GM18867 (cell line): ENCODE measurements around the gene POGK.
"Not testable (repeated sequence)": the region's sequence is repeated elsewhere in the genome, so short reads cannot be mapped to it uniquely, and the experiment has no call there.

Source experiments
- ATAC-seq: cut with Tn5 transposase; IDR thresholded peaks from one replicate; pipeline ENCODE4 v1.9.1; 2021; ENCODE audit warnings: mild to moderate bottlenecking, moderate library complexity; ENCODE audit not compliant: unreplicated experiment

POGK gene, protein sequence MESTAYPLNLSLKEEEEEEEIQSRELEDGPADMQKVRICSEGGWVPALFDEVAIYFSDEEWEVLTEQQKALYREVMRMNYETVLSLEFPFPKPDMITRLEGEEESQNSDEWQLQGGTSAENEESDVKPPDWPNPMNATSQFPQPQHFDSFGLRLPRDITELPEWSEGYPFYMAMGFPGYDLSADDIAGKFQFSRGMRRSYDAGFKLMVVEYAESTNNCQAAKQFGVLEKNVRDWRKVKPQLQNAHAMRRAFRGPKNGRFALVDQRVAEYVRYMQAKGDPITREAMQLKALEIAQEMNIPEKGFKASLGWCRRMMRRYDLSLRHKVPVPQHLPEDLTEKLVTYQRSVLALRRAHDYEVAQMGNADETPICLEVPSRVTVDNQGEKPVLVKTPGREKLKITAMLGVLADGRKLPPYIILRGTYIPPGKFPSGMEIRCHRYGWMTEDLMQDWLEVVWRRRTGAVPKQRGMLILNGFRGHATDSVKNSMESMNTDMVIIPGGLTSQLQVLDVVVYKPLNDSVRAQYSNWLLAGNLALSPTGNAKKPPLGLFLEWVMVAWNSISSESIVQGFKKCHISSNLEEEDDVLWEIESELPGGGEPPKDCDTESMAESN

DNA sequence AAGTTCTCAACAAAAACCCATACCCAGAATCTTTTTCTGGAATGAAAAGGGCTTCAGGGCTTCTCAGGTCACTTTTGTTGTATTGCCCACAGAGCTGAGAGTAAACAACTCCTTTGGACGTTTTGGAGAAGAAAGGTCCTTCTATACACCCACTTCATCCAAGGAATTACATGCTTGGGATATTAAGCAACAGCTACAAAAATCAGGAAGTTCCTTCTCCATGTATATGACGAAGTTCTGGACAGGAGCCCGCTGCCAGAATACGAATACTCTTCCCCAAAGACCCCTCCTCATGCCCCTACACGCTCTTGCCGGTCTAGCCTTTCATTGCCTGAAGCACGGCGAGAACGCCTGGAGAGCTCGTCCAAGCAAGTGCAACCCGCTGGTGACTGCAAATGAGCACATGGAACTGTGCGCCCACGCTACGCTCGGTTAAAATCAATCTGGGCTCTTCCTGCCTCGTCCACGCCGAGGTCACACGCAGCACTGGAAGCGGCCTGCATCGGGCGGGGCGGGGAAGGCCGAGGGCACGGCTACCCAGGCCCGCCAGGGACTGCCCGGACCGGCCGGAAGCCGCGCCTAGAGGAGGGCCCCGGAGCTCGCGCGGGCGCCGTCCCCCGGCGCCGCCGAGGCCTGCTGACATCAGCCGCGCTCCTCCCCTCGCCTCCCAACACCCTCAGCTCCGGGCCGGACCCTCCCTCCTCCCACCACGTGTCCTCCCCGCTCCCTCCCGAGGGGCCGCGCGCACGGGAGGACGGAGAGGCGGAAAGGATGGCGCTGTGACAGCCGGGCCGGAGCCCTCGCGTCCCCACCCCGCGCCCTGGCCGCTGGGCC is at the start of gene POGK:
POGK (plus strand) TSS at position 710 of the 834 bp plus-strand sequence. CDS start 1,482 bp downstream, outside the sequence.
- peak; percentile 97 for ATAC-seq

DNA sequence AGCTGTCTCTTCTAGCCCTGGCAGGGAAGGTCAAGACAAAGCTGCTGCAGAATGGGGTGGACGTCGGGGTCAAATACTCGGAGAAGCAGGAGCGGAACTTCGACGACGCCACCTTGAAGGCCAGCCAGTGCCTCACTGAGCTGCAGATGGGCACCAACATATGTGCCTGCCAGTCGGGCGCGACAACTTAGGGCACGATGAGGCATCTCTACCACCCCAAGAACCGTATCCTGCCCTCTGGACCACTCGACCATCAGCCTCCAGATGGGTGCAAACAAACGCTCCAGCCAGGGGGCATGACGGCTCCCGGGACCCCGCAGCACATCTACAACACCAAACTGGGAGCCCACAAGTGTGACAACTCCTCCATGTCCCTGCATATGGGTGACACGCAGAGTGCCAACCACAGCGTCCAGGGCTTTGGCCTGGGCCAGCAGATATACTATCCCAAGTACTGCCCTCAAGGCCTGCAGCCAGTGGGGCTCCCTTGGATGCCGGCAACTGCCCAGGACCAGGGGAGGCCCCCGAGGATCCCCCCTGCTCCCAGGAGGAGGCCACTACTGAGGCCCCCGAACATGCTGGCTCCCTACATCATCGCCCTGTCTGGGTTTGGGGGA is 42.5 kb upstream of the POGK start:
- no peak for ATAC-seq

DNA sequence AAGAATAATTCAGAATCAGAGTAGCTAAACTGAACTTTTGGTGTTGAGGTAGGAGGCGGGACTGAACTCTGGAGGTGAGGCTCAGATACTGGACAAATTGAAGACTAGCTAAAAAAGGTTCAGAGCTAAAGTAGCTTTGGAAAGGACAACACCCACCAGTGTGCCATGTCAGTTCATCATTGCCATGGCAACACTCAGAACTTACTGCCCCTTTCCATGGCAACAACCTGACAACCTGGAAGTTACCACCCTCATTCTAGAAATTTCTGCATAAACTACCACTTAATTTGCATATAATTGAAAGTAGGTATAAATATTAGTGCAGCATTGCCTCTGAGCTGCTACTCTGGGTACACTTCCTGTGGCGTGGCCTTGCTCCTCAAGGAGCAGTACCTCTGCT is 30.3 kb upstream of the POGK start:
- no peak for ATAC-seq

DNA sequence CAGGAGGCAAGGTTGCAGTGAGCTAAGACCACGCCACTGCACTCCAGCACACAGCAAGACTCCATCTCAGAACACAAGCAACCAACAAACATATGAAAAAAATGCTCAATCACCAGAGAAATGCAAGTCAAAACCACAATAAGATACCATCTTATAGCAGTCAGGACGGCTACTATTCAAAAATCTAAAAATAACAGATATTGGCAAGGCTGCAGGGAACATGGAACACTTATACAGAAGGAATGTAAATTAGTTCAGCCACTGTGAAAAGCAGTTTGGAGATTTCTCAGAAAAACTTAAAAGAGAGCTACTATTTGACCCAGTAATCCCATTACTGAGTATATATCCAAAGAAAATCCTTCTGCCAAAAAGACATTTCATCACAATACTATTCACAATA is 27.6 kb upstream of the POGK start:
- ATAC-seq = no peak

DNA sequence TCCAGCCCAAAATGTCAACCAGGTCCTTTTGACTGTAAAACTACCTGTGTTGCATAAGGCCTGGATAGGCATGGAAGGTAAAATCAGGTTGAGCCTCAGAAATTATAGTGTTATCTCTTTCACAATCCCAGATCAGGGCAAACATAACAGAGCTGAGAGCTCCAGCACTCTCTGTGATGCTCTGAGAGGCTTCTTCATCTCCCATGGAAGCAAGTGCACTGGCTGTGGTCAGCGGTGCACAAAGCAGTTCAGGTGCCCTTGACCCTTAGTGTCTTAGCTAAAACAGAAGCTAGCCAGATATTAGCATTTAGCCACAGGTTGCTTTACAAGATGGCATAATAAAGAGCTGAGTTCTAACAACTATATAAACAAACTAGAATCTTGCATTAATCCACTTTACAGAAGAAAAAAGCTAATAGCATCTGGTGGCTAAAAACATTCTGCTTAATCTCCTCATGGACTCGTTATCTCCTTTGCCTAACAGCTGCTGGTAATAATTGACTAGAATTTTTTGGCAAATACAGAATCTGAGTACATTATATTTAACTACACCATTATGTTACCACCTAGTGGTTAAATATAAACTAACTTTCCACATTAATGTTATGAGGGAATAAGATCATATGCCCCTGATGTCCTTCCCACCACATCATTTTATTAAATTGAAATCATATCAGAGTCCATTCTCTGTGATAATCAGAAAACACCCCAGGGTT is 25.6 kb upstream of the POGK start:
- ATAC-seq = no peak

DNA sequence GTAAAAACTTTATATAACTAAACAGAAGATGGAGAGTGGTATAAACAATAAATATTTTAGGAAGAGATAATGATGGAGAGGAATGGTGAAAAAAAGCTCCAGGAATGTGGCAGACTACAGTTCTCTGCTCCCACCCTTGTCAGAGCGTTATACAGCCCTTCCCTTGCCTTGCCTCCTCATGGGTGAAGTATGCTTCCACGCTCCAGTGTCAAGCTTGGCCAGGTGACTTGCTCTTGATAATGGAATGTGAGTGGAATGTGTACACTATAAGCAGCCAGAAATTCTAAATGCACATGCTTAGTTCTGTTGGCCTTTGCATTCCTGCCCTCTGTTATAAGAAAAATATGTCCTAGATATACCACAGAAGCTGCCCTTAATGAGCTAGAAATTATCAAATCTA is 24.7 kb upstream of the POGK start:
- ATAC-seq = no peak

DNA sequence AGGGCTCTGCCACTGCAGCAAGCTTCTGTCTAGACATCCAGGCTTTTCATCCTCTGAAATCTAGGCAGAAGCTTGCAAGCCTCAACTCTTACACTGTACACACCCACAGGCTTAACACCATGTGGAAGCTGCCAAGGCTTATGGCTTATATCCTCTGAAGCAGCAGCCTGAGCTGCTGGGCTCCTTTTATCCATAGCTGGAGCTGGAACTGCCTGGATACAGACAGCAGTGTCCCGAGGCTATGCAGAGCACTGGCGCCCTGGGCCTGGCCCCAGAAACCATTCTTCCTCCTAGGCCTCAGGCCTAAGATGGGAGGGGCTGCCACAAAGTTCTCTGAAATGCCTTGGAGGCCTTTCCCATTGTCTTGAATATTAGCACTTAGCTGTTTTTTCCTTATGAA is 19.3 kb upstream of the POGK start:
- no peak for ATAC-seq

DNA sequence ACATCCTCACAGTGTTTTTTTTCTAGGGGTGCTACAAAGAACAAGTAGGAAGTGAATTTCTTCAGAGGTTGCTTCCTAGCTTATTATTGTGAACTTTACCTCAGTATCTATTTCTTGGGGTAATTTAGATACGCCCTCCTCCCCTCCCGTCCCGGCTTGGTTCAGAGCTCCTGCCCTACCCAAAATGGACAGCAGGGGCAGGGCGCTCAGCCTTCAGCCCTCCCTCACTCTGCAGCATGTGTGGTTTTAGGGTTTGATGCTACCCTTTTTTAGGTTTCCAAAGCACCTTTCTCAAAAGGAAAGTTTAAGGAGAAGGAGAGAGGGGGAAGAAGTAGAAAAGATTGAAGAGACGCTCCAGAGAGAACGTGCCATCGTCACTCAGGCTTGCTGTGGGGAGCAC is 16.9 kb upstream of the POGK start:
- ATAC-seq = peak; percentile 65

DNA sequence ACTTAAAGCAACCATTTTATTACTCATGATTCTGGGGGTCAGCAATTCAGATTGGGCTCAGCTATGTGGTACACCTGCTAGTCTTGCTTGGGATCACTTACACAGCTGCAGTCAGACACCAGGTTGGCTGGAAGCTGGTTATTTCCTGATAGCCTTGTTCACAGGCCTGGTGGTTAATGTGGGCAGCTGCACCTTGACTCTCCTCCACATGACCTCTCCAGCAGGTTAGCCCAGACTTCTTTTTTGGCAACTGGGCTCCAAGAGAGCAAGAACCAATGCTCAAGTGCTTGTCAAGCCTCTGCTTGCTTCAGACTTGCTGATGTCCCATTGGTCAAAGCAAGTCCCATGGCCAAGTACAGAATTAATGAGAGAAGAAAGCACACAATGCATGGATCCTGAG is 11.8 kb upstream of the POGK start:
- no peak for ATAC-seq

DNA sequence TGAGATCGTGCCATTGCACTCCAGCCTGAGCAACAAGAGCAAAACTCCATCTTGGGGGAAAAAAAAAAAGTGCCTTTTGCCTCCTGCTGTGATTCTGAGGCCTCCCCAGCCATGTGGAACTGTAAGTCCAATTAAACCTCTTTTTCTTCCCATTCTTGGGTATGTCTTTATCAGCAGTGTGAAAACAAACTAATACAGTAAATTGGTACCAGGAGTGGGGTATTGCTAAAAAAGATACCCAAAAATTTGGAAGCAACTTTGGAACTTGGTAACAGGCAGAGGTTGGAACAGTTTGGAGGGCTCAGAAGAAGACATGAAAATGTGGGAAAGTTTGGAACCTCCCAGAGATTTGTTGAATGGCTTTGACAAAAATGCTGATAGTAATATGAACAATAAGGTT is 9.5 kb upstream of the POGK start:
- not testable (repeated sequence) for ATAC-seq

DNA sequence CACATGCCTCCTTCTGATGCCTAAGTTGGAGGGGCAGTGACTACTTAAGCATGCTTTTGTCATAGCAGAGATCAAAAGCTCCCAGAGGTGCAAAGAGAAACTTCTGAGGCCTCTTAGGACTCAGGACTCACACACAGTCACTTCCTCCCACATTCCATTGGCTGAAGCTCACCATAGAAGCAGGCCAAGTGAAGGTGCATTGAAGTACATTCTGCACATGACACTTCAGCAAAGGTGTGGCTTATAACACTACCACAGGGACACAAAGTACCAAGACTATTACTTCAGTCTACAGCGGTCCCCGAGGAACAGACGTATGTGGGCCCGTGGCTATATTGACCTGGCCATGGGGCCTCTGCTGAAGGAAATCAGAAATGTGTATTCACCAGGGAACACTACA is 2.5 kb upstream of the POGK start:
- no peak for ATAC-seq

DNA sequence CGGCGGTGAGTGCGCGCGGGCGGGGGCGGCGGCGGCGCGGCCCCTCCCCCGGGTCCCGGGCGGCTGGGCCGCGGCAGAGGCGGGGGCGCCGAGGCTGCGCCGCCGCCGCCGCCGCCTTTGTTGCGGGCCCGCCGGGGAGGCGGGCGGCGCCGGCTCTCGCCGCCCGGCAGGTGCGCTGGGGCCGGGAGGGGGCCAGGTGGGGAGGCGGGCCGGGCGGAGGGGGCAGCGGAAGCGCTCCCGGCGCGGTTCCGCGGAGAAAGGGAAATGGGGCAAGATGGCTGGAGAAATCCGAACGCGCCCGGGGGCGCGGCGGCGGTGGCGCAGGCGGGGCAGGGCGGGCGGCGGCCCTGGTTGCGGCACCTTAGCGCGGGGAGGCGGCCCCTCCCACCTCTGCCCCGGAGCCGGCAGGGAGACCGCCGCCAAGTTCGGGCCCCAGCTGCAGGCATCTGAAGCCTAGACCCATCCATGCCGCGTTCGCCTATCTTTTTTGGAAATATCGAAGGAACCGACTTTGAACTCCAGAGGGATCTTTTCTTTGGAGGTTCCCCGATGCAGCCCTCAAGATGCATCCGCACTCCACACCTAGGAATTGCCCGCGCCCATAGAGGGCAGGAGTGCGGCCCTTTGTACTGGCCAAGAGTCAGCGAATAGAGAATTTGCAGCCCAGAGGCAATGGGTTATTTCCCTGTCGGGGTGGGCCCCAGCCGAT is 479 bp downstream of the POGK start:
- ATAC-seq = peak; percentile 41

DNA sequence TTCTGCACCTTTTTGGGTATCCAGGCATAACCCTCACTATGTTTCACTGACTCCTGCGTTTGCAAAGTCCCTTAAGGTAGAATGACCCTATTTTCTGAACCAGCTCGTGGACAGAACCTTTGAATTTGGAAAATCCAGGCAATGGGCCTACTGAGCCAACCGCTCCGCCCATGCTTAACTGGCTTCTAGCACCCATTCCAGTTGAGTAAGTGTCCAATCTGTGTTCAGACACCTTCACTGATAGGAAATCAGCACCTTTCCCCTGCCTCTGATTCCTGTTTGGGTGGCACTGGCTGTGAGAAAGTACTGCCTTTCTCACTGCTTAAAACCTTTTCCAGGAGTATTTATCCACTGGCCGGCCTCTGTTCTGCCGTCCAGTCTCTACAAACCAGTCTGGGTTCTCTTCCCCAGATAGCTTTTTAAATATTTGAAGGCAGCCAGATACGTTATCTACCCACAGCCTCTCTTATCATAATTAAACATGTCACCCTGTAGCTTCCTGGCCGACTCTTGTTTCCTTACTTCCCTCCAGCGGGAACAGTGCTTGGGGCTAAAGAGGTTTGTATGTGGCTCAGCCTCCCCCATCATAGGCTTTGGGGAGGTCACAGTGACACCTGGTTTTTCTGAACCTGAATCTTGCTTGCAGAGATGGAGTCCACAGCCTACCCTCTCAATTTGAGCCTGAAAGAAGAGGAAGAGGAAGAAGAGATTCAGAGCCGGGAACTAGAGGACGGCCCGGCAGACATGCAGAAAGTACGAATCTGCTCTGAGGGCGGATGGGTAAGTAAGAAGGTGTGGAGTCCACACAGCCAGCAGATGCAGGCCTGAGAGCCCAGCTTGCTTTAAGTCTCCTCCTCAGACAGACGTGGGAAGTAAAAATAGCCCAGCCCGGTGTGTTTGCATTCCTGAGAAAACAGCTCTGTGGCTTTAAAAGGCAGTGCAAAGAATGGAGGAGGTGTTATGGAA is 1.3 kb downstream of the POGK start:
- ATAC-seq = no peak

DNA sequence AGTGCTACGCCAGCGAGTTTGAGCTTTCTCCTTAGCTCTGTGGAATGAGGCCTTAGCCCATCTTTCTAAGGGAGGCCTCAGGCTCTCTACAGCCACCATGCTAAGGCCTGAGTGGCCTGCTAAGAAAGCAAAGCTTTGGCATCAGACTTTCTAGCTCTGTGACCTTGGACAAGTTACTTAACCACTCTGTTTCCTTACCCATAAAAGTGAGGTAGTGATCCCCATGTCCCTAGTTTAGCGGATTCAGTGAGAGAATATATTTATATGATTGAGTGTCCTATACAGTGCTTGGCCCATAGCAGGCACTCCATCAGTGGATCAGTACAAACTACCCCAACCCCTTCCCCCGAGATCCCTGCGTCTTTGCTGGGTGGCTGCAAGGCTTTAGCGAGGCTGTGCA is 4.0 kb downstream of the POGK start:
- ATAC-seq = no peak

DNA sequence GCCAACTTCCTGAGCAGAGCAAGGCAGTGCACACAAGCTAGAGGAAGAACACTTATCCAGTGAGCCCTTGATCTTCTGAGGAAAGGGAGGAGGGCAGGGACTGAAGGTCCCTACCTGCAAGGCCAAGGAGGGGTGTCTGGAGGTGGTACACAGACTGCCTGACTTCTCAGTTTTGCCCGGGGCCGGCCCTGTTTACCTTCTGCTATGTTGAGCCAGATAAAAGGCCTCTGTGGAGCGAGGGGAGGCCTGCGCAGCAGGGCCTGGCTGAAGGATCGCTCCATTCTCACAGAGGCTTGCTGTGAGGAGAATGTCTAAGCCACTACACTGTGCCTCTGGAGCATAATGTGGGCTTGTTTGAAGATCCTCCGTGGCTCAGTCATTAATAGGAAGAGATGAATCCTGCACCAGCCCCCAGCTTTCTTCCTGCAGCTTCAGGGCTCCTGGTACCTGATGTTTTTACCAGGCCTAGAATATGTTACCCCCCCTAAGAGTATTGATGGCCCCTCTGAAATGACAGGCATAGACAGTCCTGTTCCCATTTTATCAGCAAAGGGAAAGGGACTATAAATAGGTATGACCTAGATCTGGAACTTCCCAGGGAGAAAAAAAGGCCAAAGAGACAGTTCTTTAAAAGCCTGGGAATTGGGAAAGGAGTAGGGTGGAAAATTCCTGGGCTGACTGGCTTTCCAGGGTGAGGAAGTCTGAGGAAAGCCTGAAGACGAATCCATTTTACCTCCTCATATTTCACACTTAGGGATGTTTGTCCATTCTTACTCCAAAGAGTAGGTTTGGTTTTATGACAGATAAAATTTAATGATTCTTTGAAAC is 4.7 kb downstream of the POGK start:
- ATAC-seq = no peak

DNA sequence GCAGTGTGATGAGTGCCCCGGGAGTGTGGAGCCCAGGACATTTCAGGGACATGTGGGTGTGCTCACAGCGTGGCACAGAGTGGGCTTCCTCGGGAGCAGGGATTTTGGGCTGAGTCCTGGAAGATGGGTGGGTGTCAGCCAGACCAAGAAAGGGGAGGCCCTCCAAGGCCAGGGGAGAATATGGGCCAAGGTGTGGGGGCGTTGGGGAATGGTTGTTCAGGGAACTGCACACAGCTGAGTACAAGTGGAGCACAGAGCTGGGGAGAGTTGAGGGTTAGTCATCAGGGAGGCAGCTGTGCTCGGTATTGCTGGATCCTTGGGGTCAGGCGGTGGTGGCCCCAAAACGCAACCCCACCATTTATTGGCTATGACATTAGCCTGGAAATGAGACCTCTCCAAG is 5.5 kb downstream of the POGK start:
- no peak for ATAC-seq

DNA sequence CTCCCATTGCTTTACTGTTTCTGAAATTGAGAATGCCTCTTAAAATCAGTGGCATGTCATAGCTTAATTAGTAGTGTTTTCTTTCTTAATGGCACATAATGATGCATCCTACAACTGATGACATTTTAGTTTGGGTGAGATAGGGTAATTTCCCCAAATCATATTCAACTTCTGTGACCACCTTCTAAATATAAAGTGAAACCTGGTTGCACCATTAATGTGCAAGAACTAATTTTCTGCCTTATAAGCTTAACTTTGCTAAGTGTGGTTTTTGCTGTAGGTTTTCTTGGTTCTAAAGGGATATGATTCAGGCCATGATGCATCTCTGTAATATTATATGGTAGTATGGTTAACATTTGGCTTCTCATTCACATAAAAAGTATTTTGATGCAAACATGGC is 8.9 kb downstream of the POGK start:
- ATAC-seq = no peak

DNA sequence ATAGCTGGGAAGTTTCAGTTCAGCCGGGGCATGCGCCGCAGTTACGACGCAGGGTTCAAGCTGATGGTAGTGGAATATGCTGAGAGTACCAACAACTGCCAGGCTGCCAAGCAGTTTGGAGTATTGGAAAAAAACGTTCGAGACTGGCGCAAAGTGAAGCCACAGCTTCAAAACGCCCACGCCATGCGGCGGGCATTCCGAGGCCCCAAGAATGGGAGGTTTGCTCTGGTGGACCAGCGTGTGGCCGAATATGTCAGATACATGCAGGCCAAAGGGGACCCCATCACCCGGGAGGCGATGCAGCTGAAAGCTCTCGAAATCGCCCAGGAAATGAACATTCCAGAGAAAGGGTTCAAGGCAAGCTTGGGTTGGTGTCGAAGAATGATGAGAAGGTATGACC is 9.9 kb downstream of the POGK start:
- no peak for ATAC-seq
